ENCODE results near the gene CAMKMT. TPM values are rescaled to one million over a fixed set of nuclear protein-coding genes. Genes with fewer than 3 reads are reported as not detected.

CAMKMT gene
- total RNA-seq, 1 donor from 2014 or later = 12.1 TPM

DNA sequence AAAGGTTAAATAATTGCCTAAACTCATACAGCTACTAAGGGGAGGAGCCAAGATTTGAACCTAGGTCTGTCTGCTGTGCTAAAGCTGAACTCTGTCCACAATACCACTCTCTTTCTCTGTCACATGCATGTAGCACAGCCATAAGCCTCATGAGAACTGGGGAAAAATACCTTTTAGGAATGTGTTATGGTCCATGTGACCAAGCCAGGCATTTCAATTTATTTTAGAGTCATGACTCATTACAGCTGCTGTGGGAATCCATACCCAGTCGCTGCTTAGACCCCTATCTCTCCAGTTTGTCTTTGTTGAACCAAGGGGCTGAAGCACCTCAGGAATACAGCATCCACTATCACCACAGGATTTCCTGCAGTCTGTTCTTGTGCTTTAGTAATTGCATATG, 379.8 kb downstream of the CAMKMT start:
- DNase-seq (ENCODE audit: low spot score) = no peak

DNA sequence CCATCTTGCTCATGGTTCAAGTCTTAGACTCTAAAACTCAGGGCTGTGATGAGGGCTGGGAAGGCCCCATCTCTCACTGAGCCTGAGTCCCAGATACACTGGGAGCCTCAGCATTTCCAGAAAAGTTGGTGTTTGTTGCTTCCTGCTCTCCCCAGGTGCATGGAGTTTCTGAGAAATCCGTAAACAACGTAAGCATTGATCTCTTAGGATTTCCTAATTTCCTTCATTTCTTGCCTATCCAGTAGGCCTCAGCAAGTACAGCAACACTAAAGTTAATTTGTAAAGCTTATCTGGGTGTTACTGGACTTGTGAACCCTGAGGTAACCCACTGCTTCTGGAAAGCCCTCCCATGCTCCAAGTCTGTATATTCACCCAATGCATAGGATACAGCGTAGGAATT, 380.3 kb downstream of the CAMKMT start:
- DNase-seq (ENCODE audit: low spot score) = no peak

DNA sequence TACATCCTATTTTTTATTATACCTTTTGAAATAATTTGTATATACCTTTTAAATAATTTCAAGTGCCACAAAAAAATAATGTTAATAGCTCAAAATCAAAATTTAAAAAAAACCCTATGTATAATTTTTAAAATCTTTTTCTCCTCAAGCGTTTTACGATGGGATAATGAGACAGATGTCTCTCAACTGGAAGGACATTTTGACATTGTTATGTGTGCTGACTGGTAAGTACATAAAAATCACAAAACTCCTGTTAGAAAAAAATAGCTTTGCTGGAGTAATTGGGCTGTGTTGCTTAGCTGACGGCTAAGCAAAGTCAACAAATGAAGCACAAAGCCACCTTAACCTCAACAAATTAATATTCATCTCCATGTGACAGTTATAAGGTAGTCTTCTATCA, 381.7 kb downstream of the CAMKMT start:
- DNase-seq (ENCODE audit: low spot score) = no peak

DNA sequence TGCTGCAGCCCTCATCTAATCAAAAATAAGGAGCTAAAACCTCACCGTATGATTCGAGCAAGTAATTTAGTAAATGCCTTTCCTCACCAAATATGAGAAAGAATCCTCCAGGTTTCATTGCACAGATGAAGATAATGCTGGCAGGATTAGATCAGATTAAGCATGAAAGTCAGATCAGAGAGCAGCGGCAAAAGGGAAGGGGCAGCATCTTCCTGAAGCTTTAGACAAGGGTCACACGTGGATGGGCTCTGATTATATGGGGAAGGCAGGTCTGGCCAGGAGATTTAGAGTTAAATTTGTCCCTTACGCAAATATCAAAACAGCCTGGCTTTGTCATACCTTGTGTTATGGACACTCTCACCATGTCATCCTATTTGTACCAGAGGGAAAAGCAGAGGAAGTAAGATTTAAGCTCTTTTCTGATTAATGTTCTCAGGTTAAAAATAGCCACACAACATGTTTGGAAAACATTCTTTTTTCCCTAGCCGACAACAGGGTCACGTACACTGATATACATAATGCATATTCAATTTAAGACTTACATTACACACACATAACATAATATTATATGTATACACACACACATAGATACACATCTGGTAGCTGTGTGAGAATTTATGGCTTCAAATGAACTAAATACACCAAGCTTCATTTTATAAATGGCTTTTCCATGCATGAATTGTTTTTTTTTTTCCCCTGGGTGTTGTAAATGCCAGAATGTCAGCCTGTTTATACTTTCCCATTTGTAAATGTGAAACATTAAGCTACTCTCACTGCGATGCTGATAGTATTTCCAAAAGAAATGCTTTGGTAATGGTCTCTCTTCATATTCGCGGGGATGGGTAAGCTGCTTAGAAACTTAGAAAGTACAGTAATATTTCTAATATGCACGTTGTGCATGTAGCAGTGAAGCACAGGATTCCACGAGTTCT, 383.5 kb downstream of the CAMKMT start:
- DNase-seq (ENCODE audit: low spot score) = no peak

DNA sequence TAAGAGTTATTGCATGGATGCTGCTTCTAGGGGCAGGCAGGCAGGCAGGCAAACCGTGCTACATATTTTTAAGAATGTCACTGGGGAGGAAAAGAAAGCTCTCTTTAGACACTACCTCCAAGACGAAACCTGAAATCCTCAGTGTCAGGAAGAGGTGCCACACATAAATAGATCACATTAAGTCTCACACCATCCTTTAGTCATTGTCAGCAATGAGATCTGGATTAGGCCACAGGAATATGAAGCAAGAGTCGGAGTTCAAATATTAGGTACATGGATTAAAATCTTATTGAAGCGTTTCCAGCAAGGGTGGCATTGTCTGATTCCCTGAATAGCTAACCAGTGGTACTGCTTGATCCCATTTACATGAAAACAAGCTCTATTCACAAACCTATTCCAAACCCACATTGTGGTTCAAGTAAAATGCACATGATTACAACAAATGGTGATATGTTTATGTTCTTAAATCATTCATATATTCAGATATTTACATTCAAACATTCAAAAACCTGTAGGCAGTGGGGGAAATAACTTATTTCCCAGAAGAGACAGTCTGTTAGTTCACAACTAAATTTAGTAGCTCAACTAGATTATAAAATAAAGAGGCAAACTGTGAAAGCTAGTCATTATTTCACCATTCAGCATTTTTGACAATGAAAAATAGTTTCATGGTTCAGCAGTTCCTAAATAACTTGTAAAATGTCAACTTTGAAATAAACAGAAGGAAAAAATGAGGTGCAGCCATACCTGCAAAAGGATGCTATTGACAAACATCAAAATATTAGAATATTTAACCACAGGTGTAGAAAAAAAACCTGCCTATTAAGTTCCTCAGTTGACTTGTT, 384.4 kb downstream of the CAMKMT start:
- DNase-seq (ENCODE audit: low spot score) = no peak

DNA sequence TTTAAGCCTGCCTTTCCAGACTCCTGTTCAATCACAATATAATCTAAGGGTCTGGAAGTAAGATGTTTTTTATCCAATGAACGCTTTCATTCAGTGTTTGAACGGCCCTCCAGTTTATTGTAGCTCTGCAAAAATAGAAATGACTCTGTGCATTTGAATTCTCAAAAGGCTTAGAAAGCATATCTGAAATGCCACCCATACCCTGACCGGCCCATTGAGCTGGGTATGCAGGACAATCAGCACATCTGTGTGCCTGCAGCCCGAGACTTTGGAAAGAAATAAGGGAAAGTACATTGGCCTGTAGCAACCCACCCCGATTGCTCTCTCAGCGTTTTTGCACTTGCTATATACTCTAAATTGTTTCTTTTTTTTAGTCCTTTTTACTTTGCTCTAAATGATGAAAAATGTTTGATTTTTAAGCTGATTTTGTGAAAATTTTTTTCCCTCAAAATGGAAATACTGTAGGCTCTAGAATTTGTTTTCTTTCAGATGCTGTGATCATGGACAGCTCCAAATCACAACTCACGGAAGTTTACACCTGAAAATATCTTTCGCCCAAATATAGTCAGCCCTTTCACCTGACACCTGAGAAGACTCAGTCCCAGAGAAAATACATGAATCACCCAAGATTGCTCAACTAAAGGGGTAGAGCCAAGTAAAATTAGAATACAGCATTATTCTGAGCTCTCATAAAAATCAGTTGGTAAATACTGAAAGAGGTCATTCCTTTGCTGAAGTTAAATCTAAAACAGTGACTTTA, 385.3 kb downstream of the CAMKMT start:
- DNase-seq (ENCODE audit: low spot score) = no peak

DNA sequence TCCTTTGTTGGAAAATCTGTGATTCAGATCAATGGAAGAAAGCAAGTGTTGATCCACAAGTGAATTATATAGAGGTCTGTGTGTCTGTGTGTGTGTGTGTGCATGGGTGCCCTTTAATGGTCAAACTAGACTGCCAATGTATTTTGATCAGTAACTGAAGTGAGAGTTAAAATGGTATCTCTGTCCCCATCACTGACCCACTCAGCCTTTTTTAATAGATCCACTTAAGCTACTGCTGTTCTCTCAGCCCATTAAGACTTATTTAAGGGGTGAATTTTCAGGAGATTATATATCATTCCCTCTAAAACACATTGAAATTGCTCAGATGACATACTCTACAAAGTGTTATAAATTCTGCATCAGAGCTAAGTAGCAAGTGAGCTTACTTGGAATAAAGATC, 386.0 kb downstream of the CAMKMT start:
- no peak for DNase-seq (ENCODE audit: low spot score)

DNA sequence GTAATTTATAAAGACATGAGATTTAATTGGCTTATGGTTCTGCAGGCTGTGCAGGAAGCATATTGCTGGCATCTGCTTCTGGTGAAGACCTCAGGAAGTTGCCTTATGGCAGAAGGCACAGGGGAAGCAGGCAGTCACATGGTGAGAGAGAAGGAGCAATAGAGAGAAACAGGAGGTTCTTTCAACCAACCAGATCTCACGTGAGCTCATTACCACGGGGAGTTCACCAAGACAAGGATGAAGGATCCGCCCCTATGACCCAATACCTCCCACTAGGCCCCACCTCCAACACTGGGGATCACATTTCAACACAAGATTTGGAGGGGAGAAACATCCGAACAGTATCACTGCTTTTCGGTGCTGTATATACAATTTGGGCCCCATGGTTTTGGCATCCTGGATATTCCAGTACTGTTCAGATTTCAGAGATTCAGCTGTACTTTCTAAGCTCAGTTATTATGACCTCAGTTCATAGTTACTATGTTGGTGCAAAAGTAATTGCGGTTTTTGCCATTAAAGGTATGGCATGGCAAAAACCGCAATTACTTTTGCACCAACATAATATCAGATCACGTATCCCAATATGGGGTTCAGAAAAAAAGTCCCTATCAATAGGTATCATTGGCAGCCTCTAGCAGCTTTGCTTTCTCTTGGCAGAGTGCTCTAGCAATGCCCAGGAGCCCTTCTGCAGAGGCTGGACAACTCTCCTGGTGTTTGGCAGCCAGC, 390.2 kb downstream of the CAMKMT start:
- no peak for DNase-seq (ENCODE audit: low spot score)

DNA sequence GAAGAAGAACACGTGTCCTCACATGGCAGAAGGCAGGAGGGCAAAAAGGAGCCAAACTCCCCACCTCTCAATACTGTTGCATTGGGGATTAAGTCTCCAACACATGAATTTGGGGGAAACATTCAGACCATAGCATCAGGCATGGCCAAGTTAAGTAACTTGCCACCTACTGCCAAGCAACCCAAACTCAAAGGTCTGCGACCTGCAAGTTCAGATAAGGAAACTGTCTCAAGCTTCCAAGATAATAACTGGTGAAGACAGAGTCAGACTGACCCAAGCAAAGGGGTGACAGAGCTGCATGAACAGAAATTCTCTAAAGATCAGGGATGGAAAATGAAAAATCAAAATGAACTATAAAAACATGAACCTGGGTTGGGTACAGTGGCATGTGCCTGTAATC, 391.0 kb downstream of the CAMKMT start:
- no peak for DNase-seq (ENCODE audit: low spot score)

DNA sequence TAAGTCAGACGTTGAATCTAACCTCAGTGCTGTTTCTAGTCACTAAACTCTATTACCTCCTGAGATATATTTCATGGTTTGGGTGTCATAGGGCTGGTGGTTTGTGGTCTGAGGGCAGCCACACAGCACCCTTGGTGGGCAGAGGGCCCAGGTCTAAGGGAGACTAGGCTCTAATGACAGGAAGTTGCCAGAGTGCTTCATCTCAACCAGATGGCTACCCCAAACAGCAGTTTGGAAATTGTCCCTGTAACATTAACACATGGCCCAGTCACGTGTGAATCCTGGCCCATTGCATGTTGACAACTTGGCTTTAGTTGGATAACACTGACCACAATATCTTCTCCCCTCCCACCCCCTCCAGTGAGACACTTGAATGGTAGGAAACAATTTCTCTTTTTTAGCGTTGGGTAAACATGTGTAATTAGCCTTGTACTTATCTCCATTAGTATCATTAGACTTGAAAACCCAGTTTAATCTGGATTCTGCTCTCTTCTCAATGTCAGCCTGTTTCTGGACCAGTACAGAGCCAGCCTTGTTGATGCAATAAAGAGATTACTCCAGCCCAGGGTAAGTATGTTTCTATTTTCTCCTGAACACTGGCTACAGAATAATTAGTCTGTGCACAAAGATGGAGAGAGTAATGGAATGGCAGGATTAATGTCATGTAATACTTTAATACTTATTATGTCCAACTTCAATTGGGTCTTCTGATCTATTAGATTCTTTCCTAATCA, 392.0 kb downstream of the CAMKMT start:
- peak; percentile 14 for DNase-seq (ENCODE audit: low spot score)

DNA sequence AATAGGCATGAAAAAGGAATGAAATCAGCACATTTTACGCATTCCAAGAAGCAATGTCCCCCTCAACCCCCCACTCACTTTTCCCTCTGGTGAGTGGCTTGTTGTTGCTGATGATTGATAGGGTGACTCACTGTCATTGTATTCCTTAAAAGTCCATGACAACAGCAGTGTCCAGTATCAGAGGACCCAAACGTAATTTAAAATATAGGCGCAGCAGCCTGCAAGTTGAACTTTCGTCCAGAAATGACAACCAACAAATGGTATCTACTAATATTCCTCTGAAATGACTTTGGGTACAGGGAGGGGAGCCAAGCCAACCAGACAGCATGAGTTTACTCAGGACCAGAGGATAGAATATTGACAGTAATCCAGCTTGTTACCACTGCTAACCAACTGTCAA, 396.8 kb downstream of the CAMKMT start:
- DNase-seq (ENCODE audit: low spot score) = no peak

DNA sequence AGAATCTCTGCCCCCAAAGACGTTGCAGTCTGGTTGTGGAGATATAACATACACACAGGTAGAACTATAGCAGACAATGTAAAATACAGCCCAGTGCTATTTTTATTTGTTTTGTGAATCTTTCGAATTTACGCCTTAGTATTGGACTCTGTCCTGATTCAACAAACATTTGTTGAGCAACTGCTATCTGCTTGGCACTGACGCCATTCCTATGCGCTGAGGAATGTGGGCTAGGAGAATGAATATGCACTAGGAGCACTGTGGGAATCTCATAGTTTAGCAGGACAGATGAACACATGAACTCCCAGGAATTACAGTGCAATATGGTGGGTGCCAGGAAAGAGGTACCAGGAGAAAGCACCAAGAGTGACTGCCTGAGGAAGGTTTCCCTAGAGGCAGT, 398.1 kb downstream of the CAMKMT start:
- no peak for DNase-seq (ENCODE audit: low spot score)

DNA sequence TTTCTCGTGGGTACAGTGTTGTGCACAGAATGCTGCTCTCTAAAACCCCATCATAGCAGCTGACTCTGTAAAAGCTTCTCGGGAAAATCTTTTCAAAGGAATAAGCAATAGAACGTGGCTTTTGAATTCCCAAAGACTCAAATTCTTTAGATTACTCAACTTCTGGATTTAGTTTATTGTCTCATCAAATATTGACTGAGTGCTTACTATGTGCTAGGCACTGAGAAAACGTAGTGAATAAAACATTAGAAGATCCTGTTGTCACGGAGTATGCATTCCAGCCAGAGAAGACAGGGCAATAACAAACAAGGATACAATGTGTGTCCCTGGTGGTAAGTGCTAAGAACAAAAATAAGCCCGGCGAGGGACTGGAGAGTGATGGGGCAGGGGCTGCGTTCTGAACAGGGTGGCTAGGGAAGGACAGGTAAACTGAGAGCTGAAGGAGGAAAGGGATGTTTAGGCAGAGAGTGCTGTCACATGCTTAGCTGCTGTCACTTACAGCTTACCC, 401.6 kb downstream of the CAMKMT start:
- DNase-seq (ENCODE audit: low spot score) = no peak

DNA sequence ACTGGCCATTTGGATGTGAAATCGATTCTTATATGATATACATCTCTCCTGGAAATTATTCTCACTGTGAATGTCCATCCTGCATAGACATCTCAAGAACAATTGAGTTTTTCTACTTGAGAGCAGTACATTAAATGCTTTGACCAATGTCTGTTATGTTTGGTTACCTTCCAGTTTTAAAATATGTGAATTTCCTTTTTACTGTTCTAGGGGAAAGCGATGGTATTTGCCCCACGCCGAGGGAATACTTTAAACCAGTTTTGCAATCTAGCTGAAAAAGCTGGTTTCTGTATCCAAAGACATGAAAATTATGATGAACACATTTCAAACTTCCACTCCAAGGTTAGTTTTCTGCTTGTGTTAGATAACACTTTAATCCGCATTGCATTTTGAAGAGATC, 404.5 kb downstream of the CAMKMT start:
- no peak for DNase-seq (ENCODE audit: low spot score)

DNA sequence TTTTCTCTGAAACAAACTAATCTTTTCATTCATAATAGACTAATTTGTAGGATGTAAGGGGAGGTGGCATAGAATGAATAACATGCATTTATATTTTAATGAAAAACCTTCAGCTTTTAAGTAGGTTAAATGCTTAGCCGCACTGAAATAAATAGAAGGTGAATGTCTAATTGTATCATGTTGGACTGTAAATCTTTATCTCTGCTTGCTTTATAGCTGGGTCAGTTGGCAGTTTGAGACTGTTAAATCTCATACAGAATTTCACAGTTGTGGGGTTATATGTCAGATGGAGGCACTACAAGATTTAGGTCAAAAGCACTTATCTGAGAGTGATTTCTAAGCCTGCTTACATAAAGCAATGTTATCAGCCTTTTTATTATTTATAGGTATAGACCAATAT, 405.0 kb downstream of the CAMKMT start:
- DNase-seq (ENCODE audit: low spot score) = no peak

DNA sequence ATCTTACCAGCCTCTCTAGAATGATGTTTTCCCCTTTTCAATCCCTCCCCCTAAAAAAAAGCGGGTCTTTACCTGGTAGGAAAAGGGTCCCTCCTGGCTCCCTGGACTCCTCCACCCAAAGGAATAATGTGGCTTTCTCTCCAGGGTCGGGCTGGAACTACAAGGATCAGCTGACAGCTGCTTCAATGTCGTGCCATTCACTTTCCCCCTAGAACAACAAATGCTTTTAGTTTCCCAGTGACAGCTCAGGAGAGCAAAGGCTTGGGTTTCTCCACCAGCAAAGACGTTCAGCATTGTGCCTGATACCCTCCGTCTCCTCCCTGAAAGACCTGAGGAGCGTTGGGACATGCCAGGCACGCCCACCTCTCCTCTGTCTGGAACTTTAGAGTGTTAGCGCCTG, 405.9 kb downstream of the CAMKMT start:
- DNase-seq (ENCODE audit: low spot score) = no peak

DNA sequence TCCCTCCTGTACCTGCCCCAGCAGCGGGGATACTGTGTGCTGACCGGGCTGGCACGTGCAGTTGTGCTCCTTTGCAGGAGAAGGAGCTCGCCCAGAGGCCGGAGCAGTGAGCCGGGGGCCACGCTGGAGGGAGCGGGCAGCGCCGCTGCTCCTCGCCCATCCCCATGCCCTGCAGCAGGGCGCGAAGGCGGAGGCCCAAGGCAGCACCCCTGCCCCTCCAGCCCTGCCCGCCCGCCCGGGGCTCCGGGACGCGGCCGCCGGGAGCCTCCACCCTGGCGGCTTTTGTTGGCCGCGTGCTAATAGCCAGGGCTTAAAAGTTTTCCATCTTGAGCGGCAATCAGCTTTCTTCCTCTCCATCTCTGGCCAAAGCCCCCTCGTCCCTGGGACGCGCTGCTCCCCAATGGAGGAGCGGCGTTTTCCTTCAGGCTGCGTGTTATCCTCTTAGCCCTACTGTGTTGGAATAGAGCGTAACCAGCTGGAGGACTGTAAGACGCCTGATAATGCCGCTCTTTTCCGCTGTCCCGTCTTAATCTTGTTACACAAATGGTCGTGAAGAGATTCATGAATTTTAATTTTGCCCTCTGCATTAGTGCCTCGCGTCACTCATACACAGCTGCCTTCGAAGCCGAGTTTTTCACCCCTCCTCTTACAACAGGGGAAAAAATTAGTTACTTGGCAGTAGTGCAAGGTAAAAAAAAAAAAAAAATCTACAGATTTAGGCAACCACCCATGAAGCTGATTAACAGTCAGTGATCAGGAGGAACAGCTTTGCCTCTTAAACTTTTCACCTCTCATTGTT, 406.9 kb downstream of the CAMKMT start:
- DNase-seq (ENCODE audit: low spot score) = no peak

DNA sequence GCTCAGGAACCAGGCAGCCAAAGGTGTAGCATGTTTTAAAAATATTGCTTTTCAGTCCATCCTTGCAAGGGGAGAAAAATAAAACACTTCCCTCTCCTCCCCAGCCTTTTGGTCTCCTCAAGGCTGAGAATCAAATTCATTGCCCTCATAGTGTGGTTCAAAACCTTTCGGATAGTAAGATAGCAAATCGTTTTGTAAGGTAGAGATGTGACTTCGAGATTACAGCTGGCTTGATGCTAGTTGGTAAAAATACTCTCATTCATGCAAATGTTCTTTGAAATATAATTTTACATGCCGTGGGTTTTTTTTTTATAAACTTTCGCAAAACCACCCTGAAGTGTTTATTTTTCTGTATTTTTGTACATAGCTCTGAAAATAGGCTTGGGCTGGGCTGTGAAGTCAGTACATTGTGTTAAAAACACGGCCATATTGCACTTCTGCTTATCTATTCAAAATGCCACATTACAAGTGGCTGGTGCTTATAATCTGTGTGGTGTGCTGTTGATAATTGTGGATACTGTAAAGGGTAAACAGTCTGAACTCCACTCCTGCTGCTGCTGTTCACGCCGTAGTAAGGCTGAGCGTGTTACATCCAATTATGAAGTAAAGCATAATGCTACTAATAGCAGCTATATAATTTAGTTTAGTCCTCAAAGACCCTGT, 407.7 kb downstream of the CAMKMT start:
- no peak for DNase-seq (ENCODE audit: low spot score)

Data from mucosa of gallbladder (tissue), 1 donor.